H1 (cell line): ENCODE data around the gene RABGAP1. TPM values are rescaled to one million over a fixed set of nuclear protein-coding genes. Genes with fewer than 3 reads are reported as not detected.
A peak's percentile ranks its signal among the peaks of the same experiment; 100 is the strongest.

Experiments used
- CTCF ChIA-PET: fragments of 300-600 bp; sonication (Branson Sonifier 250); formaldehyde crosslinking; loops from one replicate; lab custom pipeline; 2021; ENCODE audit not compliant: partially characterized antibody; lab: Charles Lee
- POLR2A ChIA-PET: fragments of 300-600 bp; sonication (Branson Sonifier 250); formaldehyde crosslinking; loops from one replicate; lab custom pipeline; 2021; ENCODE audit warnings: inconsistent platforms; ENCODE audit not compliant: partially characterized antibody; lab: Charles Lee
- DNase-seq, 2 experiments: peaks; one replicate each; pipeline versions ENCODE4 v3.0.0 to v3.0.0-alpha.2; 2010 to 2022; ENCODE audit warnings: low spot score in 2 of 2, low read depth in 1 of 2, mixed read lengths in 1 of 2
- FAIRE-seq: peaks from 2 replicates; lab custom pipeline; 2011; peaks lifted over from hg19 to GRCh38; lab: Jason Lieb, UNC
- H2AFZ ChIP-seq: 2 replicates; pipeline ENCODE4 v1.8.1; 2012; ENCODE audit warnings: low read length, inconsistent platforms
- H2AK5ac ChIP-seq: 2 replicates; pipeline ENCODE4 v1.6.1; 2013; ENCODE audit warnings: low read depth, low read length
- H2BK120ac ChIP-seq: replicated peaks from 2 replicates; pipeline ENCODE3; 2013; ENCODE audit warnings: low read depth, low read length, inconsistent platforms
- H2BK12ac ChIP-seq: 2 replicates; pipeline ENCODE4 v1.6.1; 2013; ENCODE audit warnings: low read depth, low read length
- H2BK15ac ChIP-seq: 2 replicates; pipeline ENCODE4 v1.6.1; 2013; ENCODE audit warnings: low read length
- H2BK20ac ChIP-seq: 2 replicates; pipeline ENCODE4 v1.6.1; 2013; ENCODE audit warnings: low read length
- H2BK5ac ChIP-seq: 2 replicates; pipeline ENCODE4 v1.6.1; 2013; ENCODE audit warnings: low read depth, low read length
- H3K14ac ChIP-seq: 2 replicates; pipeline ENCODE4 v1.6.1; 2013; ENCODE audit warnings: inconsistent platforms; ENCODE audit not compliant: insufficient read length
- H3K18ac ChIP-seq: 2 replicates; pipeline ENCODE4 v1.6.1; 2013; ENCODE audit warnings: low read length; ENCODE audit errors: extremely low read depth
- H3K23ac ChIP-seq: 2 replicates; pipeline ENCODE4 v1.6.1; 2013; ENCODE audit warnings: inconsistent platforms; ENCODE audit not compliant: insufficient read length
- H3K23me2 ChIP-seq: 2 replicates; pipeline ENCODE4 v1.6.1; 2013; ENCODE audit warnings: low read depth, low read length
- H3K27ac ChIP-seq: 2 replicates; pipeline ENCODE4 v1.6.1; 2011; ENCODE audit warnings: low read depth, low read length, inconsistent platforms
- H3K27me3 ChIP-seq, 4 experiments: replicated peaks in 1 of 4; 1 replicate in 1 of 4; 2 replicates in 3 of 4; pipeline versions ENCODE4 v1.6.1 to v1.8.1; 2011 to 2013; ENCODE audit warnings: low read length in 3 of 4, mild to moderate bottlenecking in 3 of 4, inconsistent platforms in 2 of 4, mixed read lengths in 2 of 4, moderate library complexity in 1 of 4; ENCODE audit not compliant: control insufficient read depth in 3 of 4, insufficient read depth in 3 of 4; ENCODE audit errors: extremely low read depth in 1 of 4
- H3K36me3 ChIP-seq, 4 experiments: 2 replicates each; pipeline versions ENCODE4 v1.6.1 to v1.8.1; 2011 to 2013; ENCODE audit warnings: mild to moderate bottlenecking in 4 of 4, low read length in 3 of 4, moderate library complexity in 2 of 4, control low read depth in 1 of 4, inconsistent platforms in 1 of 4; ENCODE audit not compliant: insufficient read depth in 4 of 4, control insufficient read depth in 2 of 4
- H3K4ac ChIP-seq: replicated peaks from 2 replicates; pipeline ENCODE3; 2013; ENCODE audit warnings: low read length, low read depth, mixed read lengths, inconsistent platforms; ENCODE audit not compliant: insufficient read length
- H3K4me1 ChIP-seq, 4 experiments: replicated peaks in 1 of 4; 1 replicate in 1 of 4; 2 replicates in 3 of 4; pipeline versions ENCODE4 v1.6.1 to v1.8.1; 2011 to 2013; ENCODE audit warnings: low read length in 3 of 4, inconsistent platforms in 2 of 4, mixed read lengths in 1 of 4; ENCODE audit not compliant: insufficient read depth in 4 of 4, control insufficient read depth in 3 of 4
- H3K4me2 ChIP-seq, 2 experiments: 2 replicates each; pipeline versions ENCODE4 v1.6.1 to v1.8.1; 2011 to 2013; ENCODE audit warnings: low read depth in 2 of 2, low read length in 2 of 2, control low read depth in 1 of 2, inconsistent platforms in 1 of 2, mild to moderate bottlenecking in 1 of 2; ENCODE audit not compliant: insufficient read depth in 1 of 2
- H3K4me3 ChIP-seq, 4 experiments: fragments of 200-600, 300-600 bp in 1 of 4; sonication (generic), shearing (Covaris generic), sonication (Bioruptor Twin) in 1 of 4; 2 replicates each; pipeline versions ENCODE4 v1.5.1 to v1.8.1; 2011 to 2016; ENCODE audit warnings: low read length in 4 of 4, low read depth in 3 of 4, control low read depth in 2 of 4, inconsistent platforms in 2 of 4, mild to moderate bottlenecking in 2 of 4, mixed read lengths in 1 of 4, moderate library complexity in 1 of 4; ENCODE audit not compliant: insufficient read depth in 2 of 4; ENCODE audit errors: extremely low read depth in 1 of 4
- H3K56ac ChIP-seq: replicated peaks from 2 replicates; pipeline ENCODE3; 2013; ENCODE audit warnings: low read depth, mild to moderate bottlenecking, mixed read lengths, low read length, inconsistent platforms; ENCODE audit not compliant: insufficient read length
- H3K79me1 ChIP-seq: 2 replicates; pipeline ENCODE4 v1.6.1; 2013; ENCODE audit warnings: low read depth, low read length, control low read depth
- H3K79me2 ChIP-seq, 2 experiments: 2 replicates each; pipeline versions ENCODE4 v1.6.1 to v1.8.1; 2012 to 2013; ENCODE audit warnings: low read length in 2 of 2, mild to moderate bottlenecking in 2 of 2, inconsistent platforms in 1 of 2; ENCODE audit not compliant: insufficient read depth in 2 of 2, control insufficient read depth in 1 of 2
- H3K9ac ChIP-seq, 4 experiments: replicated peaks in 1 of 4; 1 replicate in 1 of 4; 2 replicates in 3 of 4; pipeline versions ENCODE4 v1.6.1 to v1.8.1; 2011 to 2013; ENCODE audit warnings: low read depth in 3 of 4, low read length in 3 of 4, control low read depth in 2 of 4, mild to moderate bottlenecking in 2 of 4, moderate library complexity in 2 of 4, inconsistent platforms in 1 of 4; ENCODE audit errors: extremely low read depth in 1 of 4
- H3K9me3 ChIP-seq, 2 experiments: 2 replicates each; pipeline versions ENCODE4 v1.6.1 to v1.8.1; 2012 to 2013; ENCODE audit warnings: mild to moderate bottlenecking in 2 of 2, moderate library complexity in 2 of 2, control low read depth in 1 of 2, inconsistent platforms in 1 of 2, low read depth in 1 of 2, low read length in 1 of 2, mixed read lengths in 1 of 2; ENCODE audit not compliant: insufficient read depth in 2 of 2
- H4K20me1 ChIP-seq, 2 experiments: replicated peaks in 1 of 2; 2 replicates each; pipeline versions ENCODE3 to v1.8.1; 2011 to 2013; ENCODE audit warnings: inconsistent platforms in 2 of 2, low read length in 2 of 2, mild to moderate bottlenecking in 1 of 2; ENCODE audit not compliant: insufficient read depth in 2 of 2, control insufficient read depth in 1 of 2
- H4K5ac ChIP-seq: 2 replicates; pipeline ENCODE4 v1.6.1; 2013; ENCODE audit warnings: low read length, low read depth, mixed read lengths, inconsistent platforms; ENCODE audit not compliant: insufficient read length
- H4K8ac ChIP-seq: 2 replicates; pipeline ENCODE4 v1.8.0; 2013; ENCODE audit warnings: mild to moderate bottlenecking, moderate library complexity, low read length, inconsistent platforms; ENCODE audit not compliant: insufficient read depth; ENCODE audit errors: extremely low read depth
- H4K91ac ChIP-seq: replicated peaks from 2 replicates; pipeline ENCODE3; 2013; ENCODE audit warnings: low read length, mixed read lengths, inconsistent platforms; ENCODE audit not compliant: insufficient read length
- ATF2 ChIP-seq: IDR thresholded peaks from 2 replicates; pipeline ENCODE4 v1.6.1; 2012; ENCODE audit warnings: low read length, inconsistent platforms
- BACH1 ChIP-seq: IDR thresholded peaks from 2 replicates; pipeline ENCODE4 v1.6.1; 2012; ENCODE audit warnings: low read length, improper control_type of control experiment
- BCL11A ChIP-seq, 2 experiments: IDR thresholded peaks; one replicate each; pipeline ENCODE4 v1.6.1; 2011; ENCODE audit warnings: low read depth in 2 of 2, low read length in 2 of 2, mild to moderate bottlenecking in 2 of 2
- CEBPB ChIP-seq: IDR thresholded peaks from 2 replicates; pipeline ENCODE4 v1.6.1; 2012; ENCODE audit warnings: low read depth, low read length
- CREB1 ChIP-seq: IDR thresholded peaks from 2 replicates; pipeline ENCODE4 v1.6.1; 2012; ENCODE audit warnings: inconsistent platforms
- EGR1 ChIP-seq: IDR thresholded peaks from 2 replicates; pipeline ENCODE4 v1.6.1; 2011; ENCODE audit warnings: low read depth, low read length, borderline replicate concordance
- GTF2F1 ChIP-seq: IDR thresholded peaks from 2 replicates; pipeline ENCODE4 v1.6.1; 2012; ENCODE audit warnings: low read depth, low read length, improper control_type of control experiment, borderline replicate concordance
- HDAC2 ChIP-seq, 2 experiments: fragments of 300-600 bp in 1 of 2; sonication (generic) in 1 of 2; IDR thresholded peaks; 2 replicates each; pipeline ENCODE4 v1.6.1; 2011 to 2012; ENCODE audit warnings: low read depth in 2 of 2, low read length in 2 of 2, mild to moderate bottlenecking in 2 of 2, moderate library complexity in 2 of 2, borderline replicate concordance in 1 of 2, inconsistent platforms in 1 of 2
- SAP30 ChIP-seq: fragments of 300-600 bp; sonication (generic); IDR thresholded peaks from 2 replicates; pipeline ENCODE4 v1.7.1; 2012; ENCODE audit warnings: low read length, moderate library complexity, mild to moderate bottlenecking, inconsistent platforms; ENCODE audit not compliant: insufficient read depth, insufficient replicate concordance
- SP4 ChIP-seq: IDR thresholded peaks from 2 replicates; pipeline ENCODE4 v1.6.1; 2012; ENCODE audit warnings: low read length, inconsistent platforms
- SRF ChIP-seq: IDR thresholded peaks from 2 replicates; pipeline ENCODE4 v1.6.1; 2011; ENCODE audit warnings: mild to moderate bottlenecking, low read depth, low read length, moderate library complexity
- TAF7 ChIP-seq: optimal IDR thresholded peaks from 2 replicates; pipeline ENCODE3; 2011; ENCODE audit warnings: low read depth, mild to moderate bottlenecking, inconsistent platforms, low read length, moderate library complexity, borderline replicate concordance
- WGBS, 2 experiments: shearing (Covaris generic) in 1 of 2; methylation state at CpG; one replicate each; pipeline versions ENCODE4 v1.1.6 to v1.1.7; 2013 to 2015; ENCODE audit warnings: low lambda C conversion rate in 2 of 2, mixed read lengths in 2 of 2, inconsistent platforms in 1 of 2, low coverage in 1 of 2, missing lambda C conversion rate in 1 of 2; ENCODE audit not compliant: insufficient replicate concordance in 2 of 2, insufficient coverage in 1 of 2, insufficient read length in 1 of 2; ENCODE audit errors: extremely low coverage in 1 of 2, missing lambda C conversion rate in 1 of 2; 5-methylcytosine and 5-hydroxymethylcytosine counted together
- polyA plus RNA-seq, 7 experiments: library from polyadenylated mRNA; depleted of rRNA in 3 of 7; stranded (reverse) in 5 of 7; unstranded in 2 of 7; fragments of >200 nt in 5 of 7; fragments of 200-250 nt in 2 of 7; gene quantifications; 1 replicate in 5 of 7; 2 replicates in 1 of 7; 4 replicates in 1 of 7; pipeline versions ENCODE4 v1.2.1 to v1.2.3, GENCODE V29; 2011 to 2013; ENCODE audit warnings: missing spikeins in 2 of 7, mixed read lengths in 2 of 7
- total RNA-seq: library from RNA; stranded (reverse); fragmentation: NEBNext Ultra II Directional; extraction: Animal tissue kit (Norgen Biotek cat#: 25700); gene quantifications from 2 replicates; pipeline ENCODE4 v1.2.1, GENCODE V29; 2021

Gene RABGAP1
- total and polyA plus RNA-seq, 2 of the 8 experiments (the other 6 are each of a cell fraction or from before 2014, with no cell fraction given): 15.7 to 38.3 TPM

GRCh38 chr9:123098096-123098459 is 157.3 kb downstream of the RABGAP1 start:
- Histone ChIP-seq H3K9me3 (no peaks in the 10 kb centered on the region), H2BK5ac (peak overlapping the region; percentile 45; the same call in 1 of the 2 replicates), H3K18ac (no peak overlapping the region; the same call in 1 of the 2 replicates), H3K23ac (no peak overlapping the region), H3K79me2 (no peaks in the 10 kb centered on the region), H2BK12ac (peak overlapping the region; percentile 53), H3K56ac (no peak overlapping the region), H3K23me2 (no peaks in the 10 kb centered on the region), H4K5ac (no peak overlapping the region), H3K4ac (no peak overlapping the region), H2BK20ac (no peak overlapping the region), H3K9ac (peak overlapping the region in 1 of 4 experiments; percentile 11; a peak in 1 of 7 replicates), H2BK120ac (no peak overlapping the region), H3K79me1 (no peaks in the 10 kb centered on the region), H4K8ac (no peak overlapping the region), H2BK15ac (peak overlapping the region; percentile 40; the same call in 1 of the 2 replicates), H2AFZ (no peak overlapping the region), H3K27me3 (no peaks in the 10 kb centered on the region), H4K20me1 (no peaks in the 10 kb centered on the region), H3K4me1 (peaks cover 6 to 20% (median 13%) of the 10 kb centered on the region in 4 experiments), H3K27ac (0 out of 2 replicates have a peak overlapping the region, but pooled peaks have one; percentile 34), H2AK5ac (no peak overlapping the region), H3K14ac (peak overlapping the region; percentile 44), H3K4me2 (0 out of 4 replicates have a peak overlapping the region, but pooled peaks of 1 of the 2 experiments have one; percentile 9), H3K4me3 (no peak overlapping the region), H4K91ac (no peak overlapping the region), H3K36me3 (peaks cover 5 to 63% (median 30%) of the 10 kb centered on the region in 4 experiments; a peak in 7 of 8 replicates)
- POLR2A ChIA-PET: interaction anchor here (1.3 to 1.5 kb wide), 5 partner anchors 8 to 41 kb away, joined by 3 to 7 read pairs (median 3); no protein-coding TSS in a partner anchor
- CTCF ChIA-PET: interaction anchor here (0.5 to 2.7 kb wide), 7 partner anchors 16 to 256 kb away, joined by 3 to 10 read pairs (median 4); no protein-coding TSS in a partner anchor
- DNase-seq (no peak), FAIRE-seq (no peak)
- WGBS, 2 experiments: 69% methylated on average over 4 of the region's 4 CpGs; no CpG with 5 or more reads in 1 of the 2 experiments
- TF ChIP-seq ATF2: no peak
- no peak for TF ChIP-seq SP4
- no peak for TF ChIP-seq CREB1
- TF ChIP-seq GTF2F1: no peak
- no peak for TF ChIP-seq SAP30
- TF ChIP-seq CEBPB: no peak
- no peak for TF ChIP-seq BACH1
- TF ChIP-seq TAF7: no peak
- TF ChIP-seq BCL11A (IDR thresholded peaks at IDR 0.05; ENCODE audit: low read depth in 2 of 2, low read length in 2 of 2): no peak
- no peak for TF ChIP-seq HDAC2 (IDR thresholded peaks at IDR 0.05; ENCODE audit: borderline replicate concordance in 1 of 2, low read depth in 2 of 2, low read length in 2 of 2)
- TF ChIP-seq EGR1: no peak
- TF ChIP-seq SRF: no peak
